ENCODE data around the gene TMEM114. TPM values are rescaled to one million over a fixed set of nuclear protein-coding genes. Genes with fewer than 3 reads are reported as not detected.
"Not testable (repeated sequence)": the region's sequence is repeated elsewhere in the genome, so short reads cannot be mapped to it uniquely, and the experiment has no call there.

Gene TMEM114
- polyA plus RNA-seq, 1 donor (not counting 4 experiments of a cell fraction or from before 2014, with no cell fraction given), result not detected

- no peak overlapping the region for H3K9ac ChIP-seq (ENCODE audit: control insufficient read depth, extremely low read depth, insufficient read depth, low read length)
- TF ChIP-seq EZH2 (IDR thresholded peaks at IDR 0.05; ENCODE audit: low read length) (no peak), CTCF (optimal IDR thresholded peaks at IDR 0.05 in 1 of 3, IDR thresholded peaks at IDR 0.05 in 1 of 3, conservative IDR thresholded peaks at IDR 0.05 in 1 of 3; ENCODE audit: extremely low read depth in 1 of 3, insufficient read depth in 2 of 3, low read length in 3 of 3) (no peak)
- dilution Hi-C loops (cut with MboI; ENCODE audit: extremely low pct_ligation_motif_present, low sequenced_read_pairs), result no loop called here
- no peak for DNase-seq (ENCODE audit: low read depth, low spot score)
- no peaks in the 10 kb centered on the region for H3K79me2 ChIP-seq (ENCODE audit: control insufficient read depth, insufficient read depth, low read length)
- H3K9me3 ChIP-seq (ENCODE audit: control insufficient read depth, low read depth, low read length), result no peaks in the 10 kb centered on the region
- H3K4me2 ChIP-seq (ENCODE audit: control insufficient read depth, extremely low read depth, insufficient read depth, low read depth, low read length), result no peak overlapping the region
- H4K20me1 ChIP-seq (ENCODE audit: control insufficient read depth, extremely low read depth, insufficient read depth, low read length), result no peaks in the 10 kb centered on the region
- H3K9me1 ChIP-seq (ENCODE audit: control insufficient read depth, extremely low read depth, insufficient read depth, low read length), result no peaks in the 10 kb centered on the region
- no peaks in the 10 kb centered on the region for H3K4me1 ChIP-seq (ENCODE audit: control insufficient read depth, extremely low read depth, insufficient read depth, low read length)
- FAIRE-seq, result no peak
- H3K36me3 ChIP-seq (ENCODE audit: control insufficient read depth in 2 of 2, extremely low read depth in 1 of 2, insufficient read depth in 2 of 2, low read length in 2 of 2), result no peaks in the 10 kb centered on the region
- no peak overlapping the region for H2AFZ ChIP-seq (ENCODE audit: control insufficient read depth, low read length)
- H3K4me3 ChIP-seq (ENCODE audit: control insufficient read depth in 2 of 3, extremely low read depth in 1 of 3, insufficient read depth in 2 of 3, low read depth in 1 of 3, low read length in 3 of 3), result no peak overlapping the region
- H3K27ac ChIP-seq (ENCODE audit: control insufficient read depth, insufficient read depth, low read length), result no peak overlapping the region
- H3K27me3 ChIP-seq (ENCODE audit: control insufficient read depth, extremely low read depth, insufficient read depth, low read length), result peaks cover 3% of the 10 kb centered on the region
These were observed 25.4 kb downstream of the TMEM114 start for GRCh38 chr16:8564934-8565345.

- H3K4me1 ChIP-seq (ENCODE audit: control insufficient read depth, extremely low read depth, insufficient read depth, low read length); dilution Hi-C loops (cut with MboI; ENCODE audit: extremely low pct_ligation_motif_present, low sequenced_read_pairs); H2AFZ ChIP-seq (ENCODE audit: control insufficient read depth, low read length); H3K9me3 ChIP-seq (ENCODE audit: control insufficient read depth, low read depth, low read length); H3K27me3 ChIP-seq (ENCODE audit: control insufficient read depth, extremely low read depth, insufficient read depth, low read length); H3K27ac ChIP-seq (ENCODE audit: control insufficient read depth, insufficient read depth, low read length); FAIRE-seq; H3K79me2 ChIP-seq (ENCODE audit: control insufficient read depth, insufficient read depth, low read length); H3K4me3 ChIP-seq (ENCODE audit: control insufficient read depth in 2 of 3, extremely low read depth in 1 of 3, insufficient read depth in 2 of 3, low read depth in 1 of 3, low read length in 3 of 3); H4K20me1 ChIP-seq (ENCODE audit: control insufficient read depth, extremely low read depth, insufficient read depth, low read length); H3K9ac ChIP-seq (ENCODE audit: control insufficient read depth, extremely low read depth, insufficient read depth, low read length); H3K36me3 ChIP-seq (ENCODE audit: control insufficient read depth in 2 of 2, extremely low read depth in 1 of 2, insufficient read depth in 2 of 2, low read length in 2 of 2); H3K4me2 ChIP-seq (ENCODE audit: control insufficient read depth, extremely low read depth, insufficient read depth, low read depth, low read length); H3K9me1 ChIP-seq (ENCODE audit: control insufficient read depth, extremely low read depth, insufficient read depth, low read length); DNase-seq (ENCODE audit: low read depth, low spot score): not testable (repeated sequence)
These were observed 26.3 kb downstream of the TMEM114 start for GRCh38 chr16:8563944-8564540.

GRCh38 chr16:8561496-8561895 lies 28.8 kb downstream of the TMEM114 start:
- Histone ChIP-seq H2AFZ (ENCODE audit: control insufficient read depth, low read length) (no peak overlapping the region), H3K9ac (ENCODE audit: control insufficient read depth, extremely low read depth, insufficient read depth, low read length) (no peak overlapping the region), H3K9me3 (ENCODE audit: control insufficient read depth, low read depth, low read length) (no peaks in the 10 kb centered on the region), H3K4me2 (ENCODE audit: control insufficient read depth, extremely low read depth, insufficient read depth, low read depth, low read length) (no peak overlapping the region), H3K79me2 (ENCODE audit: control insufficient read depth, insufficient read depth, low read length) (no peaks in the 10 kb centered on the region), H3K9me1 (ENCODE audit: control insufficient read depth, extremely low read depth, insufficient read depth, low read length) (no peaks in the 10 kb centered on the region), H3K4me1 (ENCODE audit: control insufficient read depth, extremely low read depth, insufficient read depth, low read length) (no peaks in the 10 kb centered on the region), H3K27me3 (ENCODE audit: control insufficient read depth, extremely low read depth, insufficient read depth, low read length) (peaks cover 3% of the 10 kb centered on the region), H3K27ac (ENCODE audit: control insufficient read depth, insufficient read depth, low read length) (no peak overlapping the region), H3K36me3 (ENCODE audit: control insufficient read depth in 2 of 2, extremely low read depth in 1 of 2, insufficient read depth in 2 of 2, low read length in 2 of 2) (no peaks in the 10 kb centered on the region), H4K20me1 (ENCODE audit: control insufficient read depth, extremely low read depth, insufficient read depth, low read length) (no peaks in the 10 kb centered on the region), H3K4me3 (ENCODE audit: control insufficient read depth in 2 of 3, extremely low read depth in 1 of 3, insufficient read depth in 2 of 3, low read depth in 1 of 3, low read length in 3 of 3) (no peak overlapping the region)
- DNase-seq (ENCODE audit: low read depth, low spot score) (no peak), FAIRE-seq (no peak)
- dilution Hi-C loops (cut with MboI; ENCODE audit: extremely low pct_ligation_motif_present, low sequenced_read_pairs), result no loop called here
- no peak for TF ChIP-seq EZH2 (IDR thresholded peaks at IDR 0.05; ENCODE audit: low read length)
- no peak for TF ChIP-seq CTCF (optimal IDR thresholded peaks at IDR 0.05 in 1 of 3, IDR thresholded peaks at IDR 0.05 in 1 of 3, conservative IDR thresholded peaks at IDR 0.05 in 1 of 3; ENCODE audit: extremely low read depth in 1 of 3, insufficient read depth in 2 of 3, low read length in 3 of 3)

Data from keratinocyte (primary cell).